Stomach (tissue), 9 donors: ENCODE data around the gene PCDHB13. TPM values are rescaled to one million over a fixed set of nuclear protein-coding genes. Genes with fewer than 3 reads are reported as not detected.
"Not testable (repeated sequence)": the region's sequence is repeated elsewhere in the genome, so short reads cannot be mapped to it uniquely, and the experiment has no call there.

ENCODE experiments used
- DNase-seq, 2 donors: peaks; one replicate each; pipeline versions ENCODE4 v3.0.0 to v3.0.0-alpha.2; 2013 to 2019
- H3K27ac ChIP-seq, 5 donors: fragments of 200-600 bp in 4 of 5; sonication (generic) in 4 of 5; one replicate each; pipeline ENCODE4 v1.5.1; 2013 to 2019; ENCODE audit warnings: mild to moderate bottlenecking in 1 of 5, moderate library complexity in 1 of 5
- H3K27me3 ChIP-seq, 3 donors: fragments of 200-600 bp; sonication (generic); one replicate each; pipeline ENCODE4 v1.5.1; 2017 to 2019; ENCODE audit warnings: mixed run types in 1 of 3
- H3K36me3 ChIP-seq, 4 donors: fragments of 200-600 bp; sonication (generic); 1 replicate in 3 of 4; 2 replicates in 1 of 4; pipeline ENCODE4 v1.5.1; 2016 to 2019
- H3K4me1 ChIP-seq, 4 donors: fragments of 200-600 bp; sonication (generic); one replicate each; pipeline ENCODE4 v1.5.1; 2016 to 2019
- H3K4me3 ChIP-seq, 4 donors: fragments of 200-600 bp; sonication (generic) in 3 of 4; one replicate each; pipeline ENCODE4 v1.5.1; 2016 to 2019; ENCODE audit warnings: mild to moderate bottlenecking in 1 of 4
- H3K9me3 ChIP-seq, 4 donors: fragments of 200-600 bp; sonication (generic); one replicate each; pipeline ENCODE4 v1.5.1; 2016 to 2019
- EP300 ChIP-seq: sonication (generic); formaldehyde crosslinking; IDR thresholded peaks from one replicate; pipeline ENCODE4 v1.6.1; 2017; ENCODE audit warnings: antibody characterized with exemption
- POLR2A ChIP-seq, 4 donors: fragments of 450-650 bp; IDR thresholded peaks; one replicate each; pipeline ENCODE4 v1.6.1; 2016; ENCODE audit warnings: antibody characterized with exemption in 4 of 4, control low read depth in 2 of 4, mild to moderate bottlenecking in 1 of 4, moderate library complexity in 1 of 4
- POLR2AphosphoS5 ChIP-seq, 3 donors: sonication (generic); formaldehyde crosslinking; IDR thresholded peaks; one replicate each; pipeline ENCODE4 v1.6.1; 2016; ENCODE audit warnings: antibody characterized with exemption in 3 of 3
- WGBS, 5 donors: extraction: QIAGEN DNeasy Blood & Tissue Kit in 3 of 5; methylation state at CpG; one replicate each; pipeline versions ENCODE4 v1.1.5 to v1.1.7; 2013 to 2018; 5-methylcytosine and 5-hydroxymethylcytosine counted together
- intact Hi-C: fragments of 100-400 bp; cut with DNase I; formaldehyde crosslinking; loops from one replicate; pipeline ENCODE4 v1.15.1; 2023; ENCODE audit warnings: low total_unique reads
- polyA plus RNA-seq, 3 donors: library from polyadenylated mRNA; stranded (reverse); fragments of 200-250 nt; gene quantifications; one replicate each; pipeline ENCODE4 v1.2.3, GENCODE V29; 2013
- total RNA-seq, 5 donors: library from RNA; depleted of rRNA; stranded (reverse); fragments of >200 nt; gene quantifications; one replicate each; pipeline versions ENCODE4 v1.1.0 to v1.2.3, GENCODE V29; 2014 to 2016
- TF ChIP-seq, protein P1 (sequence below), 7 experiments: fragments of 450-650 bp in 4 of 7; fragments of 200-600 bp in 3 of 7; sonication (generic) in 3 of 7; IDR thresholded peaks; one replicate each; pipeline ENCODE4 v1.5.1; 2016 to 2019; ENCODE audit warnings: antibody characterized with exemption in 7 of 7, control low read depth in 2 of 7, mild to moderate bottlenecking in 1 of 7
- donor health status: healthy with polysubstance abuse.
- donor health status: Bipolar disorder and iron deficiency.
- donor health status: healthy.

PCDHB13 gene
- total and polyA plus RNA-seq, 8 donors = under 0.01 to 28.1 (median 0.87) TPM; not detected in 1

DNA sequence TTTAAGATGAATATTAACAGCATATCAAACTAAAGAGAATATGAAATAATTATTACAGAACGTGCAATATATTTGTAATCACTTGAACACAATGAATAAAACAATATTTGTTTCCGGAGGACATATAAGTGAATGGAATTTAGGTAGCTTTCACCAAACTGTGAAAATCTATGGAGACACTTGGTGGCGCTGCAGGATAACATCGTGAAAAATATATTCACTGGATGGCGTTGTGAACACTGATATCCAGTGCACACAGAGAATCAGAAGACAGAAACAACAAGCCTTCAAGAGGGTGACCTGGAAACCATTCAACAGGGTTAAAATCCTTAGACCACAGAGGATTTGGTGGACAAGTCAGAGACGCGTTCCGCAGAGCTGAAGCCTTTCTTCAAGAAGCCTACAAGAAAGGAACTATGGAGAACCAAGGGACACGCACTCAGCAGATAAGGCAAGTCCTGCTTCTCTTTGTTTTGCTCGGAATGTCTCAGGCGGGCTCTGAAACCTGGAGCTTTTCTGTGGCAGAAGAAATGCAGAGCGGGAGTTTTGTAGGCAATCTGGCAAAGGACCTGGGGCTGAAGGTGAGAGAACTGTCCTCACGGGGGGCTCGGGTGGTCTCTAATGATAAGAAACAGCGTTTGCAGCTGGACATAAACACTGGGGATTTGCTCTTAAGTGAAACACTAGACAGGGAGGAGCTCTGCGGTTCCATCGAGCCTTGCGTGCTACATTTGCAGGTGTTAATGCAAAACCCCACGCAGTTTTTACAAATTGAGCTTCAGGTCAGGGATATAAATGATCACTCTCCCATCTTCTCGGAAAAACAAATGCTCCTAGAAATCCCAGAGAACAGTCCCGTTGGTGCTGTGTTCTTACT, 14.1 kb upstream of the PCDHB13 start, which contains the start of gene PCDHB11:
TSS of gene PCDHB11 (plus strand) at position 269 of the 877 bp plus-strand sequence. CDS start at position 417, 148 bp downstream.
- peaks cover 0 to 38% (median 0%) of the 10 kb centered on the region in 3 donors for H3K27me3 ChIP-seq
- peaks cover 0 to 4% (median 0%) of the 10 kb centered on the region in 4 donors for H3K36me3 ChIP-seq
- intact Hi-C loops = no loop called here
- WGBS, 5 donors = 28 to 47% (median 38%) methylated on average over 21 of the region's 21 CpGs
- H3K4me3 ChIP-seq = peak within 1 kb of the TSS in 1 of 4 donors; percentile 1
- peak in 1 of 2 donors; percentile 18 for DNase-seq
- H3K27ac ChIP-seq = no peak within 1 kb of the TSS
- H3K9me3 ChIP-seq = peaks cover 16 to 92% (median 79%) of the 10 kb centered on the region in 4 donors
- TF ChIP-seq POLR2A (IDR thresholded peaks at IDR 0.05) = no peak
- no peak for TF ChIP-seq POLR2AphosphoS5 (IDR thresholded peaks at IDR 0.05)
- TF ChIP-seq, protein P1, sequence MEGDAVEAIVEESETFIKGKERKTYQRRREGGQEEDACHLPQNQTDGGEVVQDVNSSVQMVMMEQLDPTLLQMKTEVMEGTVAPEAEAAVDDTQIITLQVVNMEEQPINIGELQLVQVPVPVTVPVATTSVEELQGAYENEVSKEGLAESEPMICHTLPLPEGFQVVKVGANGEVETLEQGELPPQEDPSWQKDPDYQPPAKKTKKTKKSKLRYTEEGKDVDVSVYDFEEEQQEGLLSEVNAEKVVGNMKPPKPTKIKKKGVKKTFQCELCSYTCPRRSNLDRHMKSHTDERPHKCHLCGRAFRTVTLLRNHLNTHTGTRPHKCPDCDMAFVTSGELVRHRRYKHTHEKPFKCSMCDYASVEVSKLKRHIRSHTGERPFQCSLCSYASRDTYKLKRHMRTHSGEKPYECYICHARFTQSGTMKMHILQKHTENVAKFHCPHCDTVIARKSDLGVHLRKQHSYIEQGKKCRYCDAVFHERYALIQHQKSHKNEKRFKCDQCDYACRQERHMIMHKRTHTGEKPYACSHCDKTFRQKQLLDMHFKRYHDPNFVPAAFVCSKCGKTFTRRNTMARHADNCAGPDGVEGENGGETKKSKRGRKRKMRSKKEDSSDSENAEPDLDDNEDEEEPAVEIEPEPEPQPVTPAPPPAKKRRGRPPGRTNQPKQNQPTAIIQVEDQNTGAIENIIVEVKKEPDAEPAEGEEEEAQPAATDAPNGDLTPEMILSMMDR (IDR thresholded peaks at IDR 0.05) = no peak
- no peak for TF ChIP-seq EP300
- H3K4me1 ChIP-seq = no peaks in the 10 kb centered on the region

DNA sequence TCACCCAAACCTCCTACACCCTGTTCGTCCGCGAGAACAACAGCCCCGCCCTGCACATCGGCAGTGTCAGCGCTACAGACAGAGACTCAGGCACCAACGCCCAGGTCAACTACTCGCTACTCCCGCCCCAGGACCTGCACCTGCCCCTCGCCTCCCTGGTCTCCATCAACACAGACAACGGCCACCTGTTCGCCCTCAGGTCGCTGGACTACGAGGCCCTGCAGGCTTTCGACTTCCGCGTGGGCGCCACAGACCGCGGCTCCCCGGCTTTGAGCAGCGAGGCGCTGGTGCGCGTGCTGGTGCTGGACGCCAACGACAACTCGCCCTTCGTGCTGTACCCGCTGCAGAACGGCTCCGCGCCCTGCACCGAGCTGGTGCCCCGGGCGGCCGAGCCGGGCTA, 12.6 kb upstream of the PCDHB13 start:
- H3K4me3 ChIP-seq, H3K27ac ChIP-seq, DNase-seq, H3K36me3 ChIP-seq, H3K4me1 ChIP-seq, intact Hi-C loops: not testable (repeated sequence)
- H3K27me3 ChIP-seq = peaks cover 0 to 35% (median 0%) of the 10 kb centered on the region in 3 donors
- H3K9me3 ChIP-seq = peaks cover 16 to 94% (median 75%) of the 10 kb centered on the region in 4 donors
- 12 to 59% (median 27%) methylated on average over 9 to 25 of the region's 38 CpGs for WGBS, 5 donors

DNA sequence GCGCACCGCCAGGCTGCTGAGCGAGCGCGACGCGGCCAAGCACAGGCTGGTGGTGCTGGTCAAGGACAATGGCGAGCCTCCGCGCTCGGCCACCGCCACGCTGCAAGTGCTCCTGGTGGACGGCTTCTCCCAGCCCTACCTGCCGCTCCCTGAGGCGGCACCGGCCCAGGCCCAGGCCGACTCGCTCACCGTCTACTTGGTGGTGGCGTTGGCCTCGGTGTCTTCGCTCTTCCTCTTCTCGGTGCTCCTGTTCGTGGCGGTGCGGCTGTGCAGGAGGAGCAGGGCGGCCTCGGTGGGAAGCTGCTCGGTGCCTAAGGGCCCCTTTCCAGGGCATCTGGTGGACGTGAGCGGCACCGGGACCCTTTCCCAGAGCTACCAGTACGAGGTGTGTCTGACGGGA, 12.1 kb upstream of the PCDHB13 start:
- intact Hi-C loops, H3K36me3 ChIP-seq, H3K4me1 ChIP-seq, H3K27ac ChIP-seq, DNase-seq, H3K4me3 ChIP-seq: not testable (repeated sequence)
- Histone ChIP-seq H3K9me3 (peaks cover 16 to 93% (median 73%) of the 10 kb centered on the region in 4 donors), H3K27me3 (peaks cover 0 to 35% (median 0%) of the 10 kb centered on the region in 3 donors)
- WGBS, 5 donors = 24 to 48% (median 35%) methylated on average over 8 to 28 of the region's 35 CpGs

DNA sequence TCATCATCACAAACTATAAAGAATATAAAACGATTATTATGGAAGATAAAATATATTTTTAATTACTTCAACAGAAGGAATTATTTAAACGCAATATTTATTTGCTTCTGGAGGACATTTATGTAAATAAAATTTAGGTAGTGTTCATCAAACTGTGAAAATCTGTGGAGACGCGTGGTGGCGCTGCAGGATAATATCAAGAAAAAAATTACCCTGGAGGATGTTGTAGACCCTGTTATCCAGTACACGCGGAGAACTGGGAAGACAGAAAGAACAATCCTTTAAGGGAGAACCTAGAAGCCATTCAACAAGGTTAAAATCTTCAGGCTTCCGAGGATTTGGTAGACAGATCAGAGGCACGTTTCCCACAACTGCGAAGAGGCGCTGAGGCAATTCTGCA, 5.2 kb upstream of the PCDHB13 start, which contains the start of gene PCDHB12:
TSS of gene PCDHB12 (plus strand) at position 242 of the 400 bp plus-strand sequence. CDS start 189 bp downstream, outside the sequence.
- Histone ChIP-seq H3K27ac (no peak within 1 kb of the TSS), H3K36me3 (no peaks in the 10 kb centered on the region), H3K4me1 (no peaks in the 10 kb centered on the region), H3K4me3 (peak within 1 kb of the TSS in 2 of 4 donors; percentile 1 to 7), H3K9me3 (peaks cover 12 to 95% (median 60%) of the 10 kb centered on the region in 4 donors), H3K27me3 (peaks cover 0 to 33% (median 0%) of the 10 kb centered on the region in 3 donors)
- intact Hi-C loops = no loop called here
- DNase-seq = peak in 1 of 2 donors; percentile 17
- WGBS, 5 donors = 18 to 34% (median 20%) methylated on average over 11 of the region's 11 CpGs
- TF ChIP-seq, protein P1 (IDR thresholded peaks at IDR 0.05) = no peak

DNA sequence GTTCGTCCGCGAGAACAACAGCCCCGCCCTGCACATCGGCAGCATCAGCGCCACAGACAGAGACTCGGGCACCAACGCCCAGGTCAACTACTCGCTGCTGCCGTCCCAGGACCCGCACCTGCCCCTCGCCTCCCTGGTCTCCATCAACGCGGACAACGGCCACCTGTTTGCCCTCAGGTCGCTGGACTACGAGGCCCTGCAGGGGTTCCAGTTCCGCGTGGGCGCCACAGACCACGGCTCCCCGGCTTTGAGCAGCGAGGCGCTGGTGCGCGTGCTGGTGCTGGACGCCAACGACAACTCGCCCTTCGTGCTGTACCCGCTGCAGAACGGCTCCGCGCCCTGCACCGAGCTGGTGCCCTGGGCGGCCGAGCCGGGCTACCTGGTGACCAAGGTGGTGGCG, 3.4 kb upstream of the PCDHB13 start:
- DNase-seq, H3K36me3 ChIP-seq, H3K27ac ChIP-seq, H3K4me3 ChIP-seq, H3K4me1 ChIP-seq, intact Hi-C loops: not testable (repeated sequence)
- 33 to 68% (median 39%) methylated on average over 15 to 39 of the region's 39 CpGs for WGBS, 5 donors
- Histone ChIP-seq H3K9me3 (peaks cover 12 to 92% (median 67%) of the 10 kb centered on the region in 4 donors), H3K27me3 (peaks cover 0 to 41% (median 0%) of the 10 kb centered on the region in 3 donors)

DNA sequence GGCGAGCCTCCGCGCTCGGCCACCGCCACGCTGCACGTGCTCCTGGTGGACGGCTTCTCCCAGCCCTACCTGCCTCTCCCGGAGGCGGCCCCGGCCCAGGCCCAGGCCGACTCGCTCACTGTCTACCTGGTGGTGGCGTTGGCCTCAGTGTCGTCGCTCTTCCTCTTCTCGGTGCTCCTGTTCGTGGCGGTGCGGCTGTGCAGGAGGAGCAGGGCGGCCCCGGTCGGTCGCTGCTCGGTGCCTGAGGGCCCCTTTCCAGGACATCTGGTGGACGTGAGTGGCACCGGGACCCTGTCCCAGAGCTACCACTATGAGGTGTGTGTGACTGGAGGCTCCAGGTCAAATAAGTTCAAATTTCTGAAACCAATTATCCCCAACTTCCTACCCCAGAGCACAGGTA, 2.9 kb upstream of the PCDHB13 start:
- H3K4me3 ChIP-seq, H3K4me1 ChIP-seq, DNase-seq, intact Hi-C loops, H3K27ac ChIP-seq, H3K36me3 ChIP-seq: not testable (repeated sequence)
- Histone ChIP-seq H3K9me3 (peaks cover 12 to 91% (median 68%) of the 10 kb centered on the region in 4 donors), H3K27me3 (peaks cover 0 to 43% (median 0%) of the 10 kb centered on the region in 3 donors)
- 21 to 42% (median 29%) methylated on average over 2 to 21 of the region's 27 CpGs for WGBS, 5 donors

DNA sequence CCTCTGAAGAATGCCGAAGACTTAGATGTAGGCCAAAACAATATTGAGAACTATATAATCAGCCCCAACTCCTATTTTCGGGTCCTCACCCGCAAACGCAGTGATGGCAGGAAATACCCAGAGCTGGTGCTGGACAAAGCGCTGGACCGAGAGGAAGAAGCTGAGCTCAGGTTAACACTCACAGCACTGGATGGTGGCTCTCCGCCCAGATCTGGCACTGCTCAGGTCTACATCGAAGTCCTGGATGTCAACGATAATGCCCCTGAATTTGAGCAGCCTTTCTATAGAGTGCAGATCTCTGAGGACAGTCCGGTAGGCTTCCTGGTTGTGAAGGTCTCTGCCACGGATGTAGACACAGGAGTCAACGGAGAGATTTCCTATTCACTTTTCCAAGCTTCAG, 864 bp downstream of the PCDHB13 start:
- H3K27ac ChIP-seq, intact Hi-C loops, H3K4me3 ChIP-seq, H3K4me1 ChIP-seq, DNase-seq: not testable (repeated sequence)
- peaks cover 0 to 16% (median 0%) of the 10 kb centered on the region in 4 donors for H3K36me3 ChIP-seq
- 54 to 66% (median 59%) methylated on average over 9 to 12 of the region's 12 CpGs for WGBS, 5 donors
- peaks cover 24 to 95% (median 74%) of the 10 kb centered on the region in 4 donors for H3K9me3 ChIP-seq
- peaks cover 0 to 35% (median 0%) of the 10 kb centered on the region in 3 donors for H3K27me3 ChIP-seq

DNA sequence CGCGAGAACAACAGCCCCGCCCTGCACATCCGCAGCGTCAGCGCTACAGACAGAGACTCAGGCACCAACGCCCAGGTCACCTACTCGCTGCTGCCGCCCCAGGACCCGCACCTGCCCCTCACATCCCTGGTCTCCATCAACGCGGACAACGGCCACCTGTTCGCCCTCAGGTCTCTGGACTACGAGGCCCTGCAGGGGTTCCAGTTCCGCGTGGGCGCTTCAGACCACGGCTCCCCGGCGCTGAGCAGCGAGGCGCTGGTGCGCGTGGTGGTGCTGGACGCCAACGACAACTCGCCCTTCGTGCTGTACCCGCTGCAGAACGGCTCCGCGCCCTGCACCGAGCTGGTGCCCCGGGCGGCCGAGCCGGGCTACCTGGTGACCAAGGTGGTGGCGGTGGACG, 1.8 kb downstream of the PCDHB13 start:
- Histone ChIP-seq H3K9me3 (peaks cover 15 to 95% (median 74%) of the 10 kb centered on the region in 4 donors), H3K27me3 (peaks cover 0 to 26% (median 0%) of the 10 kb centered on the region in 3 donors), H3K36me3 (peaks cover 0 to 16% (median 0%) of the 10 kb centered on the region in 4 donors)
- H3K4me3 ChIP-seq, H3K27ac ChIP-seq, H3K4me1 ChIP-seq, DNase-seq, intact Hi-C loops: not testable (repeated sequence)
- whole genome bisulfite sequencing, 5 donors = 25 to 42% (median 36%) methylated on average over 10 to 36 of the region's 40 CpGs

DNA sequence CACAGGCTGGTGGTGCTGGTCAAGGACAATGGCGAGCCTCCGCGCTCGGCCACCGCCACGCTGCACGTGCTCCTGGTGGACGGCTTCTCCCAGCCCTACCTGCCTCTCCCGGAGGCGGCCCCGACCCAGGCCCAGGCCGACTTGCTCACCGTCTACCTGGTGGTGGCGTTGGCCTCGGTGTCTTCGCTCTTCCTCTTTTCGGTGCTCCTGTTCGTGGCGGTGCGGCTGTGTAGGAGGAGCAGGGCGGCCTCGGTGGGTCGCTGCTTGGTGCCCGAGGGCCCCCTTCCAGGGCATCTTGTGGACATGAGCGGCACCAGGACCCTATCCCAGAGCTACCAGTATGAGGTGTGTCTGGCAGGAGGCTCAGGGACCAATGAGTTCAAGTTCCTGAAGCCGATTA, 2.3 kb downstream of the PCDHB13 start:
- peaks cover 0 to 16% (median 1%) of the 10 kb centered on the region in 4 donors for H3K36me3 ChIP-seq
- H3K9me3 ChIP-seq = peaks cover 12 to 95% (median 72%) of the 10 kb centered on the region in 4 donors
- H3K27ac ChIP-seq, H3K4me1 ChIP-seq, DNase-seq, intact Hi-C loops, H3K4me3 ChIP-seq: not testable (repeated sequence)
- peaks cover 0 to 21% (median 0%) of the 10 kb centered on the region in 3 donors for H3K27me3 ChIP-seq
- 31 to 51% (median 37%) methylated on average over 12 to 26 of the region's 26 CpGs for WGBS, 5 donors
